ENCODE data around the gene STK11IP.

DNA sequence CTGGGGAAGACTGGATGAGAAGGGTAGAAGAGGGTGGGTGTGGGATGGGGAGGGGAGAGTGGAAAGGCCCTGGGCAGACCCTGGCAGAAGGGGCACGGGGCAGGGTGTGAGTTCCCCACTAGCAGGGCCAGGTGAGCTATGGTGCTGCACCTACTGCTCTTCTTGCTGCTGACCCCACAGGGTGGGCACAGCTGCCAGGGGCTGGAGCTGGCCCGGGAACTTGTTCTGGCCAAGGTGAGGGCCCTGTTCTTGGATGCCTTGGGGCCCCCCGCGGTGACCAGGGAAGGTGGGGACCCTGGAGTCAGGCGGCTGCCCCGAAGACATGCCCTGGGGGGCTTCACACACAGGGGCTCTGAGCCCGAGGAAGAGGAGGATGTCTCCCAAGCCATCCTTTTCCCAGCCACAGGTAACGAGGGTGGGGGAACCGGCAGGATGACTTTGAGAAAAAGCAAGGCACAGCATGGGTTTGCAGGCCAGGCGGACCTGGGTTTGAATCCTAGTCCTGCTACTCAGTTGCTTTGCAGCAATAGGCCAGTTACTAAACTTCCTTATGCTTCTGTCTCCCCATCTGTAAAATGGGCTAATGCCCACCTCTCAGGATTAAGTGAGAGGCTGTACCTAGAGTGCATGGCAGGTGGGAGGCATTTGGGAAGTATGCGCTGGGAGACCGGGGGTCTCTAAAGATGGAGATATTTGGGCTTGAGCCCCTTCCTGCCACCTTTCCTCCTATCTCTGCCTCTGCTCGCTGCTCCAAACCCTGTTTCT, 25.2 kb upstream of the STK11IP start, which contains the start of gene INHA:
- TF ChIP-seq, protein P1, sequence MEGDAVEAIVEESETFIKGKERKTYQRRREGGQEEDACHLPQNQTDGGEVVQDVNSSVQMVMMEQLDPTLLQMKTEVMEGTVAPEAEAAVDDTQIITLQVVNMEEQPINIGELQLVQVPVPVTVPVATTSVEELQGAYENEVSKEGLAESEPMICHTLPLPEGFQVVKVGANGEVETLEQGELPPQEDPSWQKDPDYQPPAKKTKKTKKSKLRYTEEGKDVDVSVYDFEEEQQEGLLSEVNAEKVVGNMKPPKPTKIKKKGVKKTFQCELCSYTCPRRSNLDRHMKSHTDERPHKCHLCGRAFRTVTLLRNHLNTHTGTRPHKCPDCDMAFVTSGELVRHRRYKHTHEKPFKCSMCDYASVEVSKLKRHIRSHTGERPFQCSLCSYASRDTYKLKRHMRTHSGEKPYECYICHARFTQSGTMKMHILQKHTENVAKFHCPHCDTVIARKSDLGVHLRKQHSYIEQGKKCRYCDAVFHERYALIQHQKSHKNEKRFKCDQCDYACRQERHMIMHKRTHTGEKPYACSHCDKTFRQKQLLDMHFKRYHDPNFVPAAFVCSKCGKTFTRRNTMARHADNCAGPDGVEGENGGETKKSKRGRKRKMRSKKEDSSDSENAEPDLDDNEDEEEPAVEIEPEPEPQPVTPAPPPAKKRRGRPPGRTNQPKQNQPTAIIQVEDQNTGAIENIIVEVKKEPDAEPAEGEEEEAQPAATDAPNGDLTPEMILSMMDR (IDR thresholded peaks at IDR 0.05; ENCODE audit: low read length): no peak
- TF ChIP-seq EZH2phosphoT487 (IDR thresholded peaks at IDR 0.05; ENCODE audit: low read length): no peak
